ENCODE measurements around the gene CCDC17.

The CCDC17 gene

DNA sequence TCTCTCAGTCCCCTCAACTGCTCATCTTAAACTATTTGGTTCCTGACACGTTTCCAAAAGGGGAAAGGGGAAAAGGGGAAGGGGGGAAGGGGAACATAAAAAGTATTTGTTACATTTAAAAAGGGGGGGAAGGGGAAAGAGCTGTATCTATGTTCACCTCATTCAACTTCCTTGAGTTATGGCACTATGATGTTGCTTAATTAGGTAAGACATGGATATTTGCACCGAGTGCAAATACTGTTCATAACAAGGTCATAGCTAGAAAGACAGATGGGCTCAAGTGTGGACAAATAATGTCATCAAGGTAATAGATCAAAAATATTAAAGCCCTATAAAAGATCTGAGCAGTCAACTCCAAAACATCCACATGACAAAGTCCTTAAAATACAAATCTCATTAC is 36.5 kb upstream of the CCDC17 start:
- no peak for DNase-seq (ENCODE audit: low read depth)
- no peak for TF ChIP-seq CTCF (conservative IDR thresholded peaks at IDR 0.05; ENCODE audit: control insufficient read depth, insufficient read depth, low read depth, low read length)
- no peak overlapping the region for H3K4me3 ChIP-seq (ENCODE audit: control insufficient read depth, low read depth, low read length)

DNA sequence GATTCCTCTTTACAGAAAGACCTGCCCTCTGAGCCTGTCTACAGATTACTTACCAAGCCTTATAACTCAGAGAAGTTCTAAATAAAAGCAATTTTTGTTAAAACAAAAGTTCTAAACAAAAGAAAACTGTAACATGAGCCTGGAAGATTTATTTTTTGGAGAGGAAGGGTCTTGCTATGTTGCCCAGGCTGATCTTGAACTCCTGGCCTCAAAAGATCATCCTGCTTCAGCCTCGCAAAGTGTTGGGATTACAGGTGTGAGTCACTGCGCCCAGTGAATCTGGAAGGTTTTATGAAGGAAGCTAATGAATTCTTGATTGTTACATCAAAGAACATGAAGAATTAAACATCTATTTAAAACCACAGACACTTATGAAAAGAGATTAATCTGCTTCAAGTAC is 35.4 kb upstream of the CCDC17 start:
- H3K4me3 ChIP-seq (ENCODE audit: control insufficient read depth, low read depth, low read length), result no peak overlapping the region
- no peak for TF ChIP-seq CTCF (conservative IDR thresholded peaks at IDR 0.05; ENCODE audit: control insufficient read depth, insufficient read depth, low read depth, low read length)
- DNase-seq (ENCODE audit: low read depth), result no peak

DNA sequence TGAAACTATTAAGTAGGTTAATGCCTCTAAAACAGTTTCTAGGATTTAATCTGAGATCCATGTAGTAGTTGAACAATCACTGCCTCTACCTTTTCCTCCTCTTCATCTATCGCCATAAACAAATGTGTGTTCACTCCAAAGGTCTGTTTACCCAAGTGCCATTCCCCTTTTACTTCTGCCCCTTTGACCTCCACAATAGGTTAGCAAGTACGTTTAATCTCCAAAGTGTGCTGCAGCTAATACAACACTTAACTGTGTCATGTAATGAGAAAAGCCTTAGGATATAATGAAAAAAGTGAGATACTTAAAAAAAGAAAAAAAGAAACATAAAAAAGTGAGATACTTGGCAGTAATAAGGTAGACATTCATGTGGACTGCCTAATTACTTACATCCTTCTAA is 34.3 kb upstream of the CCDC17 start:
- DNase-seq (ENCODE audit: low read depth), result no peak
- TF ChIP-seq CTCF (conservative IDR thresholded peaks at IDR 0.05; ENCODE audit: control insufficient read depth, insufficient read depth, low read depth, low read length), result no peak
- H3K4me3 ChIP-seq (ENCODE audit: control insufficient read depth, low read depth, low read length), result no peak overlapping the region

DNA sequence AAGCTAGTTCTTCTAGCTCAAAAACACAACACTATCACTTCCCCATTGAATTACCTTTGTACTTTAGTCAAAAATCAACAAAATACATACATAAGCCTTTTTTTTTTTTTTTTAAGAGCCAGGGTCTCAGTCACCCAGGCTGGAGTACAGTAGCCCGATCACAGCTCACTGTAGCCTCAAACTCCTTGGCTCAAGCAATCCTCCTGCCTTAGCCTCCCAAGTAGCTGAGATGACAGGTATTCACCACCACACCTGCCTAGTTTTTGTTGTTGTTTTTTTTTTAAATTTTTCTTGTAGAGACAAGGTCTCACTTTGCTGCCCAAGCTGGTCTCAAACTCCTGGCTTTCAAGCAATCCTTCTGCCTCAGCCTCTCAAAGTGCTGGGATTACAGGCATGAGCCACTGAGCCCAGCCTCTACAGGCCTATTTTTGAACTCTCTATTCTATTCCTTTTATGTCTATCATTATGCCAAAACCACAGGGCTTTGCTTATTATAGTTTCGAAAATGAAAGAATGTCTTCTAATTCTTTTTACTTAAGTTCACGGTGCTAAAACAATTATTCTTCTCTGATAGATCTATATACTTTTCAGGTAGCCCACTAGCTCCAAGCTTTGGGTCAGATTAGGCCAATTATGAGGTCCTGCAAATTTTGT is 32.8 kb upstream of the CCDC17 start:
- no peak for TF ChIP-seq CTCF (conservative IDR thresholded peaks at IDR 0.05; ENCODE audit: control insufficient read depth, insufficient read depth, low read depth, low read length)
- no peak overlapping the region for H3K4me3 ChIP-seq (ENCODE audit: control insufficient read depth, low read depth, low read length)
- DNase-seq (ENCODE audit: low read depth), result no peak

GRCh38 chr1:45654540-45655280 is 30.9 kb upstream of the CCDC17 start:
- peak; percentile 51 for DNase-seq (ENCODE audit: low read depth)
- no peak for TF ChIP-seq CTCF (conservative IDR thresholded peaks at IDR 0.05; ENCODE audit: control insufficient read depth, insufficient read depth, low read depth, low read length)
- H3K4me3 ChIP-seq (ENCODE audit: control insufficient read depth, low read depth, low read length), result no peak overlapping the region

- H3K4me3 ChIP-seq (ENCODE audit: control insufficient read depth, low read depth, low read length), result no peak overlapping the region
Observed at GRCh38 chr1:45647248-45648021, 23.6 kb upstream of the CCDC17 start.

More at GRCh38 chr1:45647248-45648021, 23.6 kb upstream of the CCDC17 start:
- TF ChIP-seq CTCF (conservative IDR thresholded peaks at IDR 0.05; ENCODE audit: control insufficient read depth, insufficient read depth, low read depth, low read length), result no peak
- DNase-seq (ENCODE audit: low read depth), result no peak
